ENCODE data around the gene PARD3B.
"Not testable (repeated sequence)": the region's sequence is repeated elsewhere in the genome, so short reads cannot be mapped to it uniquely, and the experiment has no call there.

The PARD3B gene

GRCh38 chr2:205216580-205216979, 671.3 kb downstream of the PARD3B start:
- DNase-seq = no peak

GRCh38 chr2:205217004-205217403, 671.7 kb downstream of the PARD3B start:
- no peak for DNase-seq

DNA sequence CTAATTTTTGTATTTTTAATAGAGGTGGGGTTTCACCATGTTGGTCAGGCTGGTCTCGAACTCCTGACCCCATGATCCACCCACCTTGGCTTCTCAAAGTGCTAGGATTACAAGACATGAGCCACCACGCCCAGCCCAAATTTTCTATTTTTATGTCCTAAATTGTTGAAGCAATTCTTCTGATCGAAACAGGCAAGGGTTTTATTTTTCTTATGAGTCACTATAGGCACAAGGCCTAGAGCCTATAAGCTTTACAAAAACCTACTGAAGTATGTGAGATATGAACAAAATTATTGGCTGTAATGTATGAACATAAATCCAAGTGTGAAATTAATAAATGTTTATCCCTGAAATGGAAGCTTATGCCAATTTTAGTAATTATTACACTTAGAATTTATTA, 672.8 kb downstream of the PARD3B start:
- no peak for DNase-seq

GRCh38 chr2:205218816-205219215, 673.5 kb downstream of the PARD3B start:
- not testable (repeated sequence) for DNase-seq

- DNase-seq = no peak
These were observed 675.3 kb downstream of the PARD3B start for GRCh38 chr2:205220559-205220958.

GRCh38 chr2:205232086-205232485, 686.8 kb downstream of the PARD3B start:
- no peak for DNase-seq

GRCh38 chr2:205235434-205235833, 690.2 kb downstream of the PARD3B start:
- no peak for DNase-seq

DNA sequence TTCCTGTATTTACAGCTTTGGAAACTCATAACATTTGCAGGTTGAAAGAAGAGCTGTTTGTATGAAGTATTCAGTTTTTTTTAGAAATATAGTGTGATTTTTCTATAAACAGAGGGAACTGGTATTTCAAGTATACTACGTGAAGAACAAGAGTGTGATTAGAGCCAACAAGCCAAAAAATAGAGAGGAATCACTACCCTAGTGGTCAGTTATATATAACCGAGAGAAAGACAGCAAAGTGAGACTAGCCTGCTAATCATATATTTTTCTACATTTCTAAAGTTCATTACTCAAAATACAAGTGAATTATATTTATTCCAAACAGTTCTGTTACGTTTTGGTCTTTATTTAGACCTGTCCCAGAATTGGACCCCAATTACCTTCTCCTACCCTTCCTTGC, 692.2 kb downstream of the PARD3B start:
- DNase-seq = no peak

DNA sequence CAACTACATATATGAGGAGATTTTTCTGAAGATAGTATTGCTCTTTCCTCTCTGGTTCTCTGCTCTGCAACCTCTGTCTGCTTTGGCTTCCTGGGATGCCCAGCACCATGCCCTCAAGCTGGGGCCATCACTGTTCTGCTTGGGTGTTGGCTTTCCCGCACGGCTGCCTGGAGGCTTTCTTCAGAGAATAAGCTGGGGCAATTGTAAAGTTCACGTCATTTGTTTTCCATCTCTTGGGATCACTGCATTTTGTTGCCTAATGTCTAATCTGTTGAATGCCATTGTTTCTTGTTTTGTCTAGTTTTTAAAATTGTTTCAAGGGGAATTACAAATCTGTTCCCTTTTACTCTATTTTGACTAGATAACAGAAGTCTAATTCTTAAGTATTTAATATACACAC, 699.7 kb downstream of the PARD3B start:
- no peak for DNase-seq

GRCh38 chr2:205245652-205246051, 700.4 kb downstream of the PARD3B start:
- DNase-seq = no peak

GRCh38 chr2:205259121-205259520, 713.8 kb downstream of the PARD3B start:
- DNase-seq = no peak

GRCh38 chr2:205261516-205262020, 716.3 kb downstream of the PARD3B start:
- no peak for DNase-seq

- DNase-seq = no peak
These were observed 722.0 kb downstream of the PARD3B start for GRCh38 chr2:205267323-205267722.

- no peak for DNase-seq
These were observed 725.4 kb downstream of the PARD3B start for GRCh38 chr2:205270689-205271088.

DNA sequence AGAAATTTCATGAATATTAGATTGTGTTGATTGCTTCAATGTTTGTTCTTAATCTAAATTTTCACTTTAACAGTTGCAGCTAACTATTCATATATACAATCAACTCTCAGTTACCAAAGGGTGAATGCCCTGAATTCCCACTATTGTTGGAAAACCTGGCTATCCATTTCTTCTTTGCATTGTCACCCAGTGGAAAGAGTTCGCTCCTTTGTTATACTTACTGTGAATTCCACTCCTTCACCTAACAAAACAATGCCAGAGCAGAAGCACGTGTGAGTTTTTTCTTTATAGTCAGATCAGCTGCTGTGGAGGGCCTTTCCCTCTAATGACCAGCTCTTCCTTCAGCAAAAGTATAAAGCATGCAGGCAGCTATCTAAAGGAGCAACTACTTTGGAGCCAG, 727.9 kb downstream of the PARD3B start:
- no peak for DNase-seq

GRCh38 chr2:205273627-205274026, 728.4 kb downstream of the PARD3B start:
- no peak for DNase-seq

GRCh38 chr2:205274801-205275200, 729.5 kb downstream of the PARD3B start:
- DNase-seq = no peak

GRCh38 chr2:205276116-205276777, 731.0 kb downstream of the PARD3B start:
- DNase-seq = no peak

GRCh38 chr2:205280596-205281236, 735.4 kb downstream of the PARD3B start:
- no peak for DNase-seq

GRCh38 chr2:205283736-205284270, 738.5 kb downstream of the PARD3B start:
- no peak for DNase-seq

- no peak for DNase-seq
These were observed 739.1 kb downstream of the PARD3B start for GRCh38 chr2:205284334-205284733.

DNA sequence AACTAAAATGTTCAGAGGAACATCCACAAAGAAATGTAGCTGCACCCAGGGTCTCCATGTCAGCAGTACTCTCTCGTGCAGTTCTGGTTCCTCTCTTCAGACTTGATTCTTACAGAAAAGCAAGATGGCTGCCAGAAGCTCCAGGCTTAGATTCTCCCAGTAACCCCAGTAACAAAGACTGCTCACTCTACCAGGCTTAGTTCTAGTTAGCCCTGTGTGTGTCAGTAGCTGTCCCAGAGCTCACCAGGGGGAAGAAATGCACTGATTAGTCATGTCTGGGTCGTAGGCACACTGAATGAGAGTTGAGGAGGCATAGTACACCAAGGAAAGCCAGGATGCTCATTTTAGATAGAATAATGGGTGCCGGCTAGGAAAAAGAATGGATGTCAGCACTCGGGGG, 742.0 kb downstream of the PARD3B start:
- no peak for DNase-seq

DNA sequence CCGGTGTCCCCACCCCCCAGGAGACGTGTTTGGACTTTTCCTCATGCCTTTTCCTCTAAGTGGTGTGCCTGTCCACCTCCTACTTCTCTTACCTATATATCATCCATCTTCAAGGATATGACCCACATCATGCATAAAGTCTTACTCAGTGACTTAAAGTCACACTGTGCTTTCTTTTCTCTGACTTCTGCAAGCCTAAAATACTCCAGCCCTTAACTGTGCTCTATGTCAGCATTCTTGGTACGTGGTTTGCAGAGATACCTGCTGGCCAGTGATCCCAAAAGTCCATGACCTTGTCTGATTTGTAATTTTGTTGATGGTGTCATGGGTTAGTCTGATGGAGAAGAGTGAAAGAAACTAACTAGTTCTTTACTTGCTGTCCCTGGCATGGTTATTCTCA, 743.4 kb downstream of the PARD3B start:
- DNase-seq = no peak

GRCh38 chr2:205290299-205290698, 745.0 kb downstream of the PARD3B start:
- DNase-seq = no peak

All from activated effector memory CD4-positive, alpha-beta T cell treated with Interleukin-2 at 50 U/mL for 16 hours (primary cell).